Measurements from ENCODE around the gene LAMA2.
"Not testable (repeated sequence)": the region's sequence is repeated elsewhere in the genome, so short reads cannot be mapped to it uniquely, and the experiment has no call there.

LAMA2 gene

DNA sequence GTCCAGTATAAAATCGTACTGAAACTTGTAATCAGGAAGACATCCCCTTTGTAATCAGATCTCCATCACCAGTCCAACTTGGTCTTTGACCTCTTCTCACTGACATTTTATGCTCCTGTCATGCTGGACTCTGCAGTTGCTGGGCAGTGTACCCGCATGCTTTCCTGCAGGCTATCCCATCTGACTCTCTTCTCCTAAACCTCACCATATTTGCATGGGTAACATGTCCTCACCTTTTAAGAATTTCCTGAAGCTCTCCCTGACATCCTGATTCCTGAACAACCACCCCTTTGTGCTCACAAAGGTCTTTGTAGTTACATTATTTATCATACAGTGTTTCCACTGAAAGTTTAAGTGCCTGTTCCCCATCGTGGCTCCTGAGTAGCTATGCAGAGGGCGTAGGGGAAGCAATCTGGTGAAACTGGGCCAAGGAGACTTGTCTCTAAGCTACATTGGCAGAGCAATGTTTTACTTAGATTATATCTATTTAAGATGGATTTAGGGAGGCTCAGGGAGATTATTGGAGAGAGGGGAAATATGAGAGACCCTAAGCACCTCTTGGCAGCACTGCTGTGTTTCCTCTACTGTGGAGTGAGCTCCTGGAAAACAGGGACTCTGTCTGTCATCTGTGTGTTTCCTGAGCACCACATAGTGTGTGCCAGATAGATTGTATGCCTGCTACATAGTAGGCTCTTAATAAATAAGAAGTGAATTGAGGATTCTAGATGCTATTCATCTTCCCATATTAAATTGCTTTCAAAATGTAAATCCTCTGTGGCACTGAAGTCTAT lies 124.0 kb downstream of the LAMA2 start:
- no peak for DNase-seq (ENCODE audit: low read depth)

DNA sequence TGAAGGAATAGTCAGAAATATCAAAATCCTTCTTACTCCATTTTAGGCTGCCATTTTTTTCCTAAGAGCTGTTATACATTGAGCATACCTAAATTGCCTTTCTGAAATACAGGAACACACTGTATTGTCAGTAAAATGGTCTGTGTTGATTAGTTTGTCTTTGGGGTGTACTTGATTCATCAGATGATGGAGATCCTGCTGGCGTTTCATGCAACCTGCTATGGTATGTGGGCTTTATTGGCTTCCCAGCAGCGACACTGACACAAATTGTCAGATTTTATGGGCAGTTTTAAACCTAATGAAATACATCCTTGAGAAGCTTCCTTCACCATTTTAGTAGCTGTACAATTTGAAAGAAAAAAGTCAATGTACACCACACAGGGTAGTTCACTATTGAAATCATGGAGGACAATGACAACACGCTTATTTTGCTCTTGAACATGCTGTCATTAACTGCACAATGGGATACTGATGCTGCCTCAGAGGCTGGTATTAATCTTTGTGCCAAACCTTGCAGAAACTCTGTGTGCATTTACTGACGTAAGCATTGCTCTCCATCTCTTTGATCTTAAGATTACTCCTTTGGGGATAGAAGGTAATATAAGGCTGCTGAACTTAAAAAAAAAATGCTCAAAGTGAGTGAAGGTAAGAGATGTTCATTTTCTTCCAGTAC lies 124.9 kb downstream of the LAMA2 start:
- no peak for DNase-seq (ENCODE audit: low read depth)

DNA sequence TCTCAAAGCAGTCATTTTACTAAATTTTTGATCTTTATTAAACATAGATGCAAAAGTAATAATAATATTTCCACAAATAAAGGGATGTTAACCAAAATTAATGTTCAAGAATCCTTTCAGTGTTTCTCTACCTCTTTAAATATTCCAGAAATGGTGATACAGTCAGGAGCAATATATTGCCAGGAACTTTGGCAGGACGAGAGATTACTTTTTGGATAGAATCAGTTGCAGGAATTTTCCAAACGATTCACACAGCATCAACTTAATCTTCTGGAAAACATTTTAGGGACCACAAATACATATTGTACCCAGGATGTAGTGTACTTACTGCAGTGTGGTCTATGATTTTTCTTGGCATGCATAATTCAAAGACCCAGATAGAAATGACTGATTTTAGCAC lies 125.7 kb downstream of the LAMA2 start:
- no peak for DNase-seq (ENCODE audit: low read depth)

DNA sequence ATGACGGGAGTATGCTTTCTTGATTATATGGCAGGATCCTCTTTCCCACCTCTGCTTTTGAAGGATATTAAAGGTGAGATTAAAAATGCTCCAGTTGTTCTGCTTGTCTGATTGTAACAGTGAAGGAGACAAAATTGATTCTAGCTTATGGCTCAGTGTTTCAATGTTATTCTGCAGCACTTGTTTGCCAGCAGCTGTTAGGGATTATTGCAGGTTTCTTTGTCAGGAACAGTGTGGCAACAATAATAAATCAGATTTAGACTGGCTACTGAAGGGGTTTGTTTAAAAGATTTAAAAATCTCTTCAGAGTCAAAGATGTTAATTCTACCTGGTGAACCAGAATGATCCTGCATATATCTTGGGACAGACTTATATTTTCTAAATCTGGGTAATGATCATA lies 126.9 kb downstream of the LAMA2 start:
- no peak for DNase-seq (ENCODE audit: low read depth)

DNA sequence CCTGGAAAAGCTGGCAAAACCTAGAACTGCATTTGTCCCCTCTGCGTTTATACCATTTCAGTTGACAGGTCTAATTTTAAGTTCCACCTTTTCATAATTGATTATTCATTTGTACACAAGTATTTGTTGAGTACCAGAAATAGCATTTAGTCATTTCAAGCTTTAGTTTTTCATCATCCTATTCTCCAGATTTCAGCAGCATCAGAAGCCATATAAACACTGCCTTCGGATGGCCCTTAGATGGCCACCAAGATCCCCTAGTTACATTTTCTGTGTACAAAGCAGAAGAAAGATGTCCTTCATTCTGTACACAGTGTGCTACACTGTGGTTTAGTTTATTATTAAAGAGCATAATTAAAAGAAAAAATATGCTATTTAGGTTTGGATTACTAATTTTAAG lies 131.4 kb downstream of the LAMA2 start:
- no peak for DNase-seq (ENCODE audit: low read depth)

DNA sequence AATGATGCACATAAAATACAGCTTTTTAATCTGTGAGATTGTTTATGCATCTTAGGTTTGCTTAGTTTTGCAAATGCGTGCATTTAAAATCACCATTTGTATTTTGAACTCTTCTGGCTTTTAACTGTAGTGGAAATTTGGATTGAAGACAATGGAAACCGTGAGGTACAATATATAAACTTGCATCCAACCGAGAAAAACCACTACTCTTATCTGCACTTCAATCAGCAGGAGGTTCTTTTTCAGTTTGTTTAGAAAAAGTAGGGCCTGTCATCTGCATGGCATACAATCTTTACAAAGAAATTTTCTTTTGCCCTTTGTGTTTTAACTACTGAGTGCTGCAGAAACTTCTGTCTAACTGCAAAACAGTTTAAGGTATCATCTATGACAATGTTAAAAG lies 132.8 kb downstream of the LAMA2 start:
- no peak for DNase-seq (ENCODE audit: low read depth)

DNA sequence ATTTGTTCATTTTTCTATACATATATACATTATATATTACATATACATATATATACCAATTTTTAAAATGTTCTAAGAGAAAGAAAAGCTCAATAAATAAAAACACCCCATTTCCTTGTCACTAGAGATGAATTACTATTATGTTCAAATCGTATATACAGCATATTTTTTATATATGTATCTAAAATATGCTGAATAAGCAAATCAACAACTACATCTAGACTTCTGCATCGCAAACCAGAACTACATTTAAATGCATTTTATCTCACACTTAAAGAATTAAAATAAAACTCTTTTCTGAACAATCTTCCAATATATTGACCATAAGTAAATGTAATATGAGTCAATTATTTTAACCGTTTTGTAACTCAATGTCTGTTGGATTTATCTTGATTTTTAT lies 133.9 kb downstream of the LAMA2 start:
- DNase-seq (ENCODE audit: low read depth) = no peak

DNA sequence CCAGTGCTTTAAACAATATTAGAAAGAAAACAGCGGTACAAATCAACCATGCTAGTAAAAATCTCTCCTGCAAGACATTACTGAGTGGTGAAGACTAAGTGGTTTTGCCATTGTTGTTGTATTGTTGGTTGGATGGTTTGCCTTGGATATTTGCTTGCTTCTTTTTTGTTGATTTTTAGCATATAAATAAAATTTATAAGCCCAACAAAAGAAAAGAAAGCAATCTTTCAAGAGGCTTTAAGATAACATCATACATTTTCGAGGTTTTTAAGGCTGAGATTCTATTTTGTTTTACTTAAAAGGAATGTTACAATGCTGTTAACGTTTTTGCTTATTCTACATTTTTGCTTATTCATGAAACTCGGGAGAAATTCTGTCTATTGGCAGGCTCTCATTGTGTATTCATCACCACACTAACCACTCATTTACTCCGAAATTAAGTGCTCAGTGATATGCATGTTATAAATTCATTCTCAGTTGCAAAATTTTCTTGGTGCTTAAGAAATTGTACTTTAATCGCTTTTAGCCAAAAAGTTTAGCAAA lies 139.1 kb downstream of the LAMA2 start:
- DNase-seq (ENCODE audit: low read depth) = no peak

DNA sequence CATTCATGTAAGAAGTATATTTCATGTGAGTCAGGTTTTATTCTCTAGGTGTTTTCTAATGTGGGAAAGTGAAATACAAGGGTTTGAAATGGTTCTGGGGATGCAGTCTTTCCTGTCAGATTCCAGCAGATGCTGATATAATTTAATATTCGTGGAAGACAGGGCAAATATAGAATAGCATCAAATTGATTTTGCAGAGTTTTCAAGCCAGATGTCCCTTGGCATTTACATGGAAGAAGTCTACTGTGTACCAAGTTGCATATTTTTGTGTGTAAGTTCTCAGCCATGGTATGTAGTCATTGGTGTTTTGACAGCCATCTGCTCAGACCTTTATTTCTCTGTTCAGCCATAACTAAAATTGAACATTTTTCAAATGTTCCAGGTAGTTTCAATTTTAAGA lies 143.7 kb downstream of the LAMA2 start:
- DNase-seq (ENCODE audit: low read depth) = no peak

DNA sequence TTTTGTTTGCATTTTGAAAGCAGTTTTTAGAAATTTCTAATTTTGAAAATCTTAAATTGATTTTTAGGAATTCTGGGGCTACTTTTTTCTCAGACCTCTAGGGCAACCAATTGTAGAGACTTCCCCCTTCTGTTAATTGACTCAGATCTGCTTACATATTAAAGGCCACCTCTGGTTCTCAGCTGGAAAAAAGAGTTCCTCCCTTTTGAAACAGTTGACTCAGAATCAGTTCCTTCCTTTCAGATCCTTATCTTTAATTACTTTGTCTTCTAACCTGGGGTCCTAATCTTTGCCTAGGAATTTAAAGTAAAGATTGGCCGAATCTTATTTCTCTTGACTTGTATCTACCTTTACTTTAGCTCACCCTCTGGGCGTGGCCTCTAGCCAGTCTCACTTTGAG lies 146.8 kb downstream of the LAMA2 start:
- no peak for DNase-seq (ENCODE audit: low read depth)

DNA sequence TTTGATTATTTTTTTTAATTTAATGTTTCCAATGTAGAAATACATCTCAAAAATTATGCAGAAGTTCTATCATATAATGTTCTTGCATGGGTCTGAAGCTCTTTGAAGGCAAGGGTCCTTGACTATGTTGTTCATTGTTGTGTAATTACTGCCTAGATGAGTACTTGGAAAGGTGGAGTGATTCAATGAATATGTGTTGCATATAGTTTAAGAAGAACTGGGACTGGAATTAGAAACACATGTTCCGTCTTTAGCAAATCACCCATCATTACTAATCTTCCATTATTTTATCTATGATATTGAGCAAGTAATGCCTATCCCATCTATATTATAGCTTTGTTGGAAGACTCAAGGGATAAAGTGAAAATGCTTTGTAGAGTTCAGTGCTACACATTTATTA lies 147.3 kb downstream of the LAMA2 start:
- DNase-seq (ENCODE audit: low read depth) = no peak

DNA sequence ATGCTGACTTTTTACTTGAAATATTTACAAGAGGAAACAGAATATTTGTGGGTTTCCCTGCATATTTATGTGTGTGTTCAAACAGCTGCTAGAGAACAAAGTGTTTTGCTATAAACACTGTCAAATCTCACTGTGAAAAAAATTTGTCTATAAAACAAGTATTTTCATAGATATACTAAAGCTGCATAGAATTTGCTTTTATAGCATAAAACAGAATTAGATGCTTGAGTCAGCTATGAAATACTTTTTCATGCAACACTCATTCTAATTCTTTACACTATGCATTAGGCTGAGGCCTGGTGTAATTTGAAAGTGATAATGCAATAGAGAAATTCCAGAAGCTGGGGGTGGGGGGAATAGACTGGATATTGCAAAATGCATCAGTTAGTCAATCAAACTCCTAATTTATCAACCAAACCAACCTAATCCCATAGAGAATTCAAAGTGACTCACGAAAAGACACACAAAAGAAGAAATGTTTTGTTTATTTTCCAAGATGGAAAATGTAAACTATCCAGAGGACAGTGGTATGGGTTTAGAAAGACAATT lies 148.2 kb downstream of the LAMA2 start:
- no peak for DNase-seq (ENCODE audit: low read depth)

DNA sequence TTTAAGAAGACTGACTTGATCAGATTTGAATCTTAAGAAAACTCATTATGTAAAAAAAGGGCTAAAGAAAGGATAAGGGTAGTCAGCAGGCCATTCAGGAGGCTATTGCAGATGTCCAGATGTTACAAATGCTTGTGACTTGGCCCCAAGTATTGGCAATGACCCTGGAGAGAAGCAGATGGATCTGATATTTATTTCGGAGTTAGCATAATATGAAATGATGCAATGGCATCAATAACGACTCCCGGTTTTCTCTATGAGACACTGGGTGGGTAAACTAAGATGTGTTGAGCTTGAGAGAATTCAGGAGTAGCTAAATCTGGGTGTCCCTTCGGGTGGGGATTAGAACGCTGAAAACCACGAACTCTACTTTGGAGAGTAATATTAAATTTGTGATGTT lies 149.7 kb downstream of the LAMA2 start:
- no peak for DNase-seq (ENCODE audit: low read depth)

DNA sequence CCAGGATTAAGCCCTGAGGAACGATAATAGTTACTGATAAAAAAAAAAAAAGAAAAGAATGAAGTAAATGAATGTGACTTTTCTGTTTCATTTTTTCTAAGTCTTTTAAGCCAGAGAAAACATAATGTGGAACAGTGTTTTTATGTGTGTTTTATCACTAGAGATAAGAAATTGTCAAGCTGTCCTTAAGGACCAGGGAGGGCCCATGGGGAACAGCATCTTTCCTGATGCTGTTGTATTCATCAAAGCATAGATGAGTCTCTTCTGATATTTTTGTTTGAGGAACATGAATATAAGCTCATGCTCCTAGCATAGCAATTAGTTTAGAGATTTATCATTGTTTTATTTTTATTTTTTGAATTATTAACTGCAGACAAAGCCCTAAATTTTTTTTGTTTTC lies 150.2 kb downstream of the LAMA2 start:
- no peak for DNase-seq (ENCODE audit: low read depth)

DNA sequence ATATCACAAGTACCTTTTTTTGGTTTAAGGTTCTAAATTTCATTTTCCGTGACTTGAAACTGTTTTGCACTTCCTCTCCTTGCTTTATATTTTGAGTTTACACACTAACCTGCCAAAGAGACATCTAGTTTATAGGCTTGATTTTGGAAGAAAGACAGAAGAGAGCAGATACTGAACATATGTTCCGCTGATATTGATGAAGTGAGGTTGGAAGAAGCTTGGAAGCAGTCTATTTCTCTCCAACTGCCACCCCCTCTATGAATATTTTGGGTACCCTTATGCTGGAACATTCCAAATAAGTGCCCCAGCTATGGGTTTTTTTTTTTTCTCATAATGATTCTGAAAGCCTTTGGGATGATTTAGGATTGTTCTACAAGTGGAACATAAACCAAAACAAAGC lies 150.6 kb downstream of the LAMA2 start:
- no peak for DNase-seq (ENCODE audit: low read depth)

DNA sequence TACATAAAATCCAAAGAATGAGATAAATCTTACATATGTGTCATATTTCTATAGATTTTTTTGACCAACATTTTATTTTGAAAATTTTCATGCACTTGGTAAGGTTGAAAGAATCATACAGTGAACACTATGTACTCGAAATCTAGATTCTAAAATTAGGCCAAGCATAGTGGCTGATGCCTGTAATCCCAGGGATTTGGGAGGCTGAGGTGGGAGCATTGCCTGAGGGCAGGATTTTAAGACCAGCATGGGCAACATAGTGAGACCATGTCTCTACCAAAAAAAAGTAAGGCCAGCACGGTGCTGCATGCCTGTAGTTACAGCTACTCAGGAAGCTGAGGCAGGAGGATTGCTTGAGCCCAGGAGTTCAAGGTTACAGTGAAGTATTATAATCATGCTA lies 158.6 kb downstream of the LAMA2 start:
- DNase-seq (ENCODE audit: low read depth) = no peak

DNA sequence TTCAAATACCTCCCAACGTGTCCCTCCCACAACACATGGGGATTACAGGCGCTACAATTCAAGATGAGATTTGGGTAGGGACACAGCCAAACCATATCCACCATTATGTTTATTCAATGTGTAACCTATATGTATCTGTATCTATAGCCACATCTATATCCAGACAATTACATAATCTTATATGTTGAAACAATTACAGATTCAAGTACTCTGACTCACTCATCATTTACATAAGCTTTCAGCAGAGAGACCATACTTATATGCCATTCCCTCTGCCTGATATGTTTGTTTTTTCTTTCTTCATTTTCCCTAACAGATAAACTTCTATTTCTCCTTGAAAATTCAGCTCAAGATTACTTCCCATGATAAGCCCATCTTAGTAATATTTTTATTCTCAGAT lies 163.6 kb downstream of the LAMA2 start:
- DNase-seq (ENCODE audit: low read depth) = no peak

DNA sequence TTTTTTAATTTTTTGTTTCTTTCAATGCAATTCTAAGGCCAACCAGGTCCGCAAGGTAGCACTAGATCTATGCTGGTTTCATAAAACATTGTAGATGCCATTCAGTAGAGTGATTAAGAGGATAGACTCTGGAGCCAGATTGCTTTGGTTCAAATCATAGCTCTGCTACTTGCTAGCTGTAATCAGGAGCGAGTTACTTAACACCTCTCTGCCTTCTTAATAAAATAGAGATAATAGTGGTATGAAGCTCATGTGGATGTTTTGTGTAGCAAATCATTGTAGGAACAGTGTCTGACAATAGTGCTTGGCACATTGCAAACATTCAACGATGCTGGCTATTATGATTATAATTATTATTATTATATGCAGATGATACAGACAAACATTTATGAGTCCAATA lies 164.9 kb downstream of the LAMA2 start:
- no peak for DNase-seq (ENCODE audit: low read depth)

DNA sequence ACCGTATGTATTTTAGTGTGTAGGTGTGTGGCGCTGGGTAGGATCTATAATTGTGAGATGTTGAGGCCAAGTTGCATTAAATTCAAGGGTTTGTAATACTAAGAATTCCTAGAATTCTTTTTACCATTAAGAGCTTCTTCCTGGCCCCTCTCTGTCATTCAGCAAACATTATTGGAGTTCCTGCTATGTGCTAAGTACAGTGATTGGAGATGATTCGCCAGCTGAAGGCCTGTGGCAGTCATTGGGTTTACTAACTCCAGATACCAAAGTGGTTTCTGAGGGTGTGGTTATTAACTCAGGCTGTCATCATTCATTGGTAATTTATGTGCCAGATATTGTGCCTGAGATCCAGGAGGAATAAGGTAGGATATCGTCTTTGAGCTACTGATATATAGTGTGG lies 167.1 kb downstream of the LAMA2 start:
- no peak for DNase-seq (ENCODE audit: low read depth)

DNA sequence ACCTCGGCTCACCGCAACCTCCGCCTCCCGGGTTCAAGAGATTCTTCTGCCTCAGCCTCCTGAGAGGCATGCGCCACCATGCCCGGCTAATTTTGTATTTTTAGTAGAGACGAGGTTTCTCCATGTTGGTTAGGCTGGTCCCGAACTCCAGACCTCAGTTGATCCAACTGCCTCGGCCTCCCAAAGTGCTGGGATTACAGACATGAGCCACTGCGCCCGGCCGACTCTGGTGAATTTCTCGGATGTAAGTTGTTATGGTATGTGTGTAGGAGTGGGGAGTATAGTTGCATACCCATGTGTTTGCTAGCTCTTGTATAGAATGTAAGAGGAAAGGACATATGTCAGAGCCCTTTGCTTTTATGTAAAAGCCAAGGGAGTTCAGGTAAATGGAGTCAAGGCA lies 170.2 kb downstream of the LAMA2 start:
- DNase-seq (ENCODE audit: low read depth) = not testable (repeated sequence)

DNA sequence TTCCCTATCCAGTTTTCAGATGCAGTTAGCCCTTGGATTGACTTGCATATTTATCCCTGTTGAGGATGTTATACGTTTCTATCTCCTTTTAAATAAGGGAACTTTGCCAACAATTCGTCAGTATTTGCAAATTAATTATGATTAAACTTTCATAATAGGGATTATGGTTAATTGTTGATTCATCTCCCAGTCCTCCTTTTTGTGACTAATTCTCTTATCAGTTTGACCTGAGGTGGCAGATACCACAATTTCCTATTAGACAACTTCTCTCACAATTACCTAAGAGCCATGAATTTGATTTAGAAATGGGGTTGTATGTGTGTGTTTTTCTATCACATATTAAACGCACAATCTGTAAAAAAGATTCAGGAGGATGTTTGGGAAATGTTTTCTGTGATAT lies 172.9 kb downstream of the LAMA2 start:
- no peak for DNase-seq (ENCODE audit: low read depth)

DNA sequence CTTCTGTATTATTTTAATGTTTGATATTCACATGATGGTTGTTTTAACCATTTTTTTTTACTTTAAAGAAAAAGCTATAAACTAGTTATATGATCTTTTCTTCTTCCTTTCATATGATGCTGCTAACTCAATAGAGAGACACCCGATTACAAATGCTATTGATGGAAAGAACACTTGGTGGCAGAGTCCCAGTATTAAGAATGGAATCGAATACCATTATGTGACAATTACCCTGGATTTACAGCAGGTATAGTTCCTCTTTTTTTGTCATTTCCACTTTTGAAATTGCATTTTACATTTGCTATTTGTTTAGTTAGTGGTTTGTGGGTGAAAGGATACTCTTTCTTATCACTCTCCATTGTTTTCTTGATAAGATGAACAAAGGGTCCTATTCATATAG lies 176.7 kb downstream of the LAMA2 start:
- DNase-seq (ENCODE audit: low read depth) = no peak

DNA sequence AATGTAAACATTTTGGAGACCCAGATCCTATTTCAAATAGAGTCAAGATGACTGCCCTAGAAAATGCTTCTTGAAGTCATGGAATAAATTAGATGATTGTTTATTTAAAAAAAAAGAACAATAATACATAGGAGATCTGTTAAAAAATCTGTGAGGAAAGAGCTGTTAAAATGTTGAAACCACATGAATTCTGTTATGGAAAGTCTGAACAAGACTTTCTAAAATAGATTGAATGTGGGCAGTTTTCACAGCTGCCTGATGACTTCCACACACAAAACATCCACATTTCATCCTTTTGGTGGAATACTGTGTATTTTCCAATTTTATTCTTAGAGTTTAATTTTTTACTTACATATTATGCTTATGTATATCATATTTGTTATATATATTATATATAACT lies 186.1 kb downstream of the LAMA2 start:
- no peak for DNase-seq (ENCODE audit: low read depth)
